GM06990 (cell line): ENCODE results near the gene PDE11A.

Source experiments
- DNase-seq: peaks from one replicate; pipeline ENCODE4 v3.0.0-alpha.2; 2011; ENCODE audit not compliant: insufficient read length; ENCODE audit errors: extremely low read depth
- H3K27me3 ChIP-seq: replicated peaks from 2 replicates; pipeline ENCODE4 v1.6.0; 2011; ENCODE audit warnings: low read length; ENCODE audit not compliant: control insufficient read depth, insufficient read depth
- H3K36me3 ChIP-seq: 2 replicates; pipeline ENCODE4 v1.5.1; 2011; ENCODE audit warnings: low read length; ENCODE audit not compliant: control insufficient read depth, insufficient read depth
- H3K4me3 ChIP-seq: replicated peaks from 2 replicates; pipeline ENCODE4 v1.5.1; 2011; ENCODE audit warnings: low read depth, mild to moderate bottlenecking, control low read depth, low read length
- CTCF ChIP-seq: IDR thresholded peaks from 2 replicates; pipeline ENCODE4 v1.5.1; 2011; ENCODE audit warnings: low read length, control low read depth, mild to moderate bottlenecking, inconsistent platforms; ENCODE audit not compliant: insufficient read depth, poor library complexity, severe bottlenecking

PDE11A gene

GRCh38 chr2:177588671-177589070 lies 483.9 kb downstream of the PDE11A start:
- no peak for DNase-seq
- no peak for TF ChIP-seq CTCF
- Histone ChIP-seq H3K36me3 (no peaks in the 10 kb centered on the region), H3K27me3 (no peaks in the 10 kb centered on the region; the same call in 1 of the 2 replicates), H3K4me3 (no peak overlapping the region)

GRCh38 chr2:177587371-177587770 lies 485.2 kb downstream of the PDE11A start:
- no peak overlapping the region for H3K4me3 ChIP-seq
- TF ChIP-seq CTCF = no peak
- no peak for DNase-seq
- no peaks in the 10 kb centered on the region for H3K36me3 ChIP-seq
- no peaks in the 10 kb centered on the region for H3K27me3 ChIP-seq

- DNase-seq = no peak
- no peak for TF ChIP-seq CTCF
- Histone ChIP-seq H3K36me3 (no peaks in the 10 kb centered on the region), H3K27me3 (no peaks in the 10 kb centered on the region), H3K4me3 (no peak overlapping the region)
Measured at GRCh38 chr2:177586154-177586553, 486.4 kb downstream of the PDE11A start.

GRCh38 chr2:177585234-177585863 lies 487.2 kb downstream of the PDE11A start:
- Histone ChIP-seq H3K4me3 (no peak overlapping the region), H3K36me3 (no peaks in the 10 kb centered on the region), H3K27me3 (no peaks in the 10 kb centered on the region)
- no peak for TF ChIP-seq CTCF
- no peak for DNase-seq

- no peak for TF ChIP-seq CTCF
- Histone ChIP-seq H3K36me3 (no peaks in the 10 kb centered on the region), H3K27me3 (no peaks in the 10 kb centered on the region), H3K4me3 (no peak overlapping the region)
- no peak for DNase-seq
Measured at GRCh38 chr2:177584030-177584692, 488.4 kb downstream of the PDE11A start.
